Measurements from ENCODE around the gene TRIOBP.

The TRIOBP gene

DNA sequence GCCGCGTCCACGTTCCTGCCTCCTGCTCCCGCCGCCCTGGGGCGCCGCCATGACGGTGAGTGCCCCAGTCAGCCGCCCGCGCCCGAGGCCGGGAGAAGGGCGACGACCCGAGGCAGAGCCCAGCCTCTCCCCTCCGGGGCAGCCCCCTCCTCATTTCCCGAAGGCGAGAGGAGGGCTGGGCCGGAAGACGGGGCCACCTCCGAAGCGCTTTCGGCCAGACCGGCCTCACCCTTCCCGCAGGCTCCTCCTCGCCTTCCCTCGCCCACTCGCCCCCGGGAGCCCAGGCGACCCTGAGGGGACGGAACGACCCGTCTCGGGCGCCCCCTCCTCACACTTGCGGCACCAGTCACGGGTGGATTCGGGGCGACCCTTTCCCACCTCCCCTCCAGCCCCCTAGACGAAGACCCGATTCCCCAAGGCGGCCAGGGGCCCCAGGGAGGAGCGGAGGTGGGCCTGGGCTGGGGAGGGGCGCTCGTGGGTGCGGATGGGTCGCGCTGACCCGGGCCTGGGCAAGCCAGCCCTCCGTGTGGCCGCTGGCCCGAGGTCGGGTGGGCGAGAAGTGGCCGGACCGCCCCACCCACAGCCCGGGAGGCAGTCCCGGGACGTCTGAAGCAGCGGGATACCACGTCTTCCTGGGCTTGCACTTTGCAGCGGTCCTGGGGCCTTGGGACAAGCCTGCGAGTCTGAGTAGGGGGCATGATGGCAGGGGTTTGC lies 49.7 kb downstream of the TRIOBP start:
- Histone ChIP-seq H3K27ac (ENCODE audit: low read depth, low read length) (peak overlapping the region; percentile 96), H2AFZ (ENCODE audit: low read length, unreplicated experiment) (no peak overlapping the region), H3K79me2 (ENCODE audit: control insufficient read depth, insufficient read depth, low read length, unreplicated experiment) (peaks cover 55% of the 10 kb centered on the region), H3K27me3 (ENCODE audit: insufficient read depth, low read length) (no peaks in the 10 kb centered on the region), H3K4me1 (ENCODE audit: control insufficient read depth, insufficient read depth, low read length, unreplicated experiment) (peaks cover 71% of the 10 kb centered on the region), H3K36me3 (ENCODE audit: insufficient read depth, low read length) (no peaks in the 10 kb centered on the region), H3K4me3 (ENCODE audit: low read depth, low read length) (peak overlapping the region; percentile 98)

DNA sequence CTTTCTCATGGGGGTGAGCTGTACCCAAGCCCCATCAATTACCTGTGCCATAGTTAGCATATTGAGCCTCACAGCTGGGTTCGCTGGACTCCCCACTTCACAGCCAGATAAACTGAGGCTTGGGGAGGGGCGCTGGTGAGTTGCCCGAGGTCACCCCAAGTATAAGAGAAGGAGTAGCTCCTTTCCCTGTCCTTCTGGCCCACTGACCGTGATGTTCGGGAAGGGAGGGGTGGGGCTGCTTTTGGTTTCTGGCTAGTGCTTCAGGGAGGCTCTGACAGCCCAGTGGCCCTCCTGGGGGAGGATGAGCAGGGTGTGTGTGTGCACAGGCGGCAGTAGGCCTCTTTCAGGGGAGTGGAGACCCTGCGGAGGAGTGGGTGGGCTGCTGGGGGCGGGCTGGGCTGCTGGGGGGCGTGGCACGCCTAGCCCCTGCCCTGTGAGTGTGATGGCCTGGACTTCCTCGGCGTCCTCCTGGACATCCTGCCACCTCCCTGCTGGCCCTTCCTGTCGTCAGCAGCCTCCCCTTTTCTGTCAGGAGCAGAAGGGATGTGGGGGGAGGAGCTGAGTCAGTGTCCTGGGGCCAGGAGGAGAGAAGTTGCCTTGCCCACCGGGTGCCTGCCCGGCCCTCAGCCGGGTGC lies 50.3 kb downstream of the TRIOBP start:
- H3K4me3 ChIP-seq (ENCODE audit: low read depth, low read length) = peak overlapping the region; percentile 98
- no peaks in the 10 kb centered on the region for H3K36me3 ChIP-seq (ENCODE audit: insufficient read depth, low read length)
- H3K79me2 ChIP-seq (ENCODE audit: control insufficient read depth, insufficient read depth, low read length, unreplicated experiment) = peaks cover 56% of the 10 kb centered on the region
- H3K4me1 ChIP-seq (ENCODE audit: control insufficient read depth, insufficient read depth, low read length, unreplicated experiment) = peaks cover 72% of the 10 kb centered on the region
- H2AFZ ChIP-seq (ENCODE audit: low read length, unreplicated experiment) = no peak overlapping the region
- peak overlapping the region; percentile 96 for H3K27ac ChIP-seq (ENCODE audit: low read depth, low read length)
- H3K27me3 ChIP-seq (ENCODE audit: insufficient read depth, low read length) = no peaks in the 10 kb centered on the region

DNA sequence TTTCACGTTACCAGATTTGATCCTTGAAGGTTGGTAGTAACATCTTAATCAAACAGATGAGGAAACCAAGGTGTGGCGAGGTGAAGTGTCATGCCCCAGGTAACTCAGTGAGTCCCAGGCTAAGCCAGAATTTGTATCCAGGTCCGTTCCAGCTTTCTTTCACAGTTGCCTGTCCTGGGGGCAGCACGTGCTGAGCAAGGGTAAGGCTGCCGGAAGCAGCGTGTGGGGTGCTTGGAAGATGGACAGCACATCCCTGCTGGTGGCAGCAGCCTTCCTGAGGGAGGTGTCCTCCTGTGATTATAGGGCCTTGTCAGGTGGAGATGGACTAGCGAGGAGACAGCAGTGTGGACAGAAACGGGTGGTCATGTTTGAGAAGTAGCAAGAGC lies 50.9 kb downstream of the TRIOBP start:
- Histone ChIP-seq H3K79me2 (ENCODE audit: control insufficient read depth, insufficient read depth, low read length, unreplicated experiment) (peaks cover 56% of the 10 kb centered on the region), H3K27me3 (ENCODE audit: insufficient read depth, low read length) (no peaks in the 10 kb centered on the region), H3K27ac (ENCODE audit: low read depth, low read length) (peak overlapping the region; percentile 96), H3K36me3 (ENCODE audit: insufficient read depth, low read length) (no peaks in the 10 kb centered on the region), H3K4me3 (ENCODE audit: low read depth, low read length) (peak overlapping the region; percentile 98), H3K4me1 (ENCODE audit: control insufficient read depth, insufficient read depth, low read length, unreplicated experiment) (peaks cover 71% of the 10 kb centered on the region), H2AFZ (ENCODE audit: low read length, unreplicated experiment) (no peak overlapping the region)

DNA sequence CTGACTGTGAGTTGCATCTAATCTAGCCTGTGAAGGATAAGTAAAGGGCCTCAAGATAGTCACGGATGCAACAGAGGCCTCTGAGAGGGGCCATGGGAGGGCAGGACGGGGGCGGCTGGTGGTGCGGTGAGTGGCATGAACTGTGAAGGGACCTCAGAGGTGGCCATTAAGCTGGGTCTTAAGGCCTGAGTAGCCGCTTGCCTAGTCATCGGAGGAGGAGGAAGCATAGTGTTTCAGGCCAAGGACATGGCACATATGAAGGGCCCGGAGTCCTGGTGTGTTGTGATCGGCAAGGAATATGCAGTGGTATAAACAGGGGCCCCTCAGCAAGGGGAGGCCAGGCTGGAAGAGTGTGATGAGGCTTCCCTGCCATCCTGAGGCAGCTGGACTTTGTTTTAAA lies 51.8 kb downstream of the TRIOBP start:
- Histone ChIP-seq H3K4me3 (ENCODE audit: low read depth, low read length) (peak overlapping the region; percentile 98; the same call in 1 of the 2 replicates), H3K27ac (ENCODE audit: low read depth, low read length) (peak overlapping the region; percentile 96), H2AFZ (ENCODE audit: low read length, unreplicated experiment) (no peak overlapping the region), H3K4me1 (ENCODE audit: control insufficient read depth, insufficient read depth, low read length, unreplicated experiment) (peaks cover 71% of the 10 kb centered on the region), H3K36me3 (ENCODE audit: insufficient read depth, low read length) (no peaks in the 10 kb centered on the region), H3K79me2 (ENCODE audit: control insufficient read depth, insufficient read depth, low read length, unreplicated experiment) (peaks cover 56% of the 10 kb centered on the region), H3K27me3 (ENCODE audit: insufficient read depth, low read length) (no peaks in the 10 kb centered on the region)

DNA sequence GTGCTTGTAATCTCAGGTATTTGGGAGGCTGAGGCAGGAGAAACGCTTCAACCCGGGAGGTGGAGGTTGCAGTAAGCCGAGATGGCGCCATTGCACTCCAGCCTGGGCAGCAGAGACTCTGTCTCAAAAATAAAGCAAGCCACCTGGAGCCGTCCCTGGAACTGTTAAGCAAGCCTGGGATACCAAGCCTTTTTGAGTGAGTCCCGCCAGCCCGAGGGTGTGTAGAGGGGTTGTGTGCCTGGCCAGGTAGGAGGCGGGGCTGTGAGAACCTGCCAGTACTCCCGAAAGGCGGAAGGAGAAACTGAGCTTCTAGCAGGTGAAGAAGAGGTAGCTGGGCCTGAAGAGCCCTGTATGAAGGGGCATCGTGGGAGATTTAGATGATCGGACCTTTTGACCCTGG lies 52.4 kb downstream of the TRIOBP start:
- Histone ChIP-seq H3K27ac (ENCODE audit: low read depth, low read length) (peak overlapping the region; percentile 96), H3K79me2 (ENCODE audit: control insufficient read depth, insufficient read depth, low read length, unreplicated experiment) (peaks cover 56% of the 10 kb centered on the region), H3K4me1 (ENCODE audit: control insufficient read depth, insufficient read depth, low read length, unreplicated experiment) (peaks cover 70% of the 10 kb centered on the region), H3K4me3 (ENCODE audit: low read depth, low read length) (no peak overlapping the region), H3K36me3 (ENCODE audit: insufficient read depth, low read length) (no peaks in the 10 kb centered on the region), H3K27me3 (ENCODE audit: insufficient read depth, low read length) (no peaks in the 10 kb centered on the region), H2AFZ (ENCODE audit: low read length, unreplicated experiment) (no peak overlapping the region)

DNA sequence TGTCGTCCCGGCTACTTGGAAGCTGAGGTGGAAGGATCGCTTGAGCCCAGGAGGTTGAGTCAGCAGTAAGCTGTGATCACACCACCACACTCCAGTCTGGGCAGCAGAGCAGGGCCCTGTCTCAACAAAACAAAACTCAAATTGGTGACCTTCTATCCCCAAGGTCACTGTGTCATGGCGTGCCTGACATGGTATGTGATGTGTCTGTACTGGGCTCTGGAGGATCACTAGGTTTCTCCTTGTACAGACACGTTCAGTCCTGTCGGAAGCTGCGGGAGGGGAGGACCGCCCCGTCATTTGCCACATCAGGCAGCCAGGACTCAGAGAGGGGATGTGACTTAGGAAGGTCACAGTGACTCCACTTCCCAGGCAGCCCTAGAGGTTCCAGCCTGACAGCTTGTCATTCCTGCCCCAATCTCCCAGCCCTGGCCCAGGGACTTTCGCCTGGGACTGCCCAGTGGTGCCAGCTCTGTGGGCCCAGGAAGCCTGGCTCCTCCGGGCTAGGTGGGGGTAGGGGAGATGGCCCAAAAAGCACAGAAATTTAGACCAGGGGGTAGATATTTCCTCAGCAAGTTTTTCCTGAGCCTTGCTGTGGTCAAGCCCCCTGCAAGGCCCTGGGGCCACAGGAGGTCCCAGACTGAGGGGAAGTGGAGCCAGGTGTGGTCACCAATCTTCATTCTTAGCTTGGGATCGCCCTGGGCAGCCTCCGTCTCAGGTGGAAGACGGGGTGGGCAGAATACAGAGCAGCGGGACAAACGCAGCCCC lies 53.2 kb downstream of the TRIOBP start:
- Histone ChIP-seq H3K4me3 (ENCODE audit: low read depth, low read length) (0 out of 2 replicates have a peak overlapping the region, but pooled peaks have one; percentile 25), H3K79me2 (ENCODE audit: control insufficient read depth, insufficient read depth, low read length, unreplicated experiment) (peaks cover 55% of the 10 kb centered on the region), H3K27ac (ENCODE audit: low read depth, low read length) (peak overlapping the region; percentile 96)

DNA sequence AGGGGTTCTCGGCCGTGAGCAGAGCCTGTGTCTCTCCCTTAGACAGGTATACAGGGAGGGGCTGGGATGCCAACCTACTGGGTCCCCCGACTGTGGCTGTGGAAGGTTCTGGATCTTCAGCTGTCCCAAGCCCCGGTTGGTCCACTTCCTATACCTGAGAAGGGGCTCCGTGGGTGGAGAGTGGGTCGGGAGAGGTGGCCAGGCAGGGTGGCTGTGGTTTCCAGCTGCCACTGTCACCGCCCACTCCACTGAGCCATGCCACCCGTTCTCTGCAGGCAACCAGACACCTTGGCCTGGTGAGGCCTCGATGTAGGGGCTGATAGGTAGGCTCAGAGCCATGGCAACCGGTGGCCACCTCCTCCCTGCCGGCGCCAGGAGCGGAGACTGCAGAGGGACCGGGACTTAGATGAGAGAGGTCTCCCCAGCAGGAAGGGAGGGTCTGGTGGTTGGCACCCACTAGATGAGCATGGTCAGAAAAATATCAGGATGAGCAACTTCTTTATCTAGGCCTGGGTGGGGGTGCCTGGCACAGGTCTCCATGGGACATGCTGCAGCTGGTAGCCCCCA lies 53.8 kb downstream of the TRIOBP start:
- Histone ChIP-seq H3K36me3 (ENCODE audit: insufficient read depth, low read length) (no peaks in the 10 kb centered on the region), H3K27me3 (ENCODE audit: insufficient read depth, low read length) (no peaks in the 10 kb centered on the region), H3K27ac (ENCODE audit: low read depth, low read length) (peak overlapping the region; percentile 96), H3K4me3 (ENCODE audit: low read depth, low read length) (no peak overlapping the region), H3K79me2 (ENCODE audit: control insufficient read depth, insufficient read depth, low read length, unreplicated experiment) (peaks cover 52% of the 10 kb centered on the region), H3K4me1 (ENCODE audit: control insufficient read depth, insufficient read depth, low read length, unreplicated experiment) (peaks cover 66% of the 10 kb centered on the region), H2AFZ (ENCODE audit: low read length, unreplicated experiment) (no peak overlapping the region)

More for the DNA sequence above, 53.2 kb downstream of the TRIOBP start:
- Histone ChIP-seq H2AFZ (ENCODE audit: low read length, unreplicated experiment) (no peak overlapping the region), H3K36me3 (ENCODE audit: insufficient read depth, low read length) (no peaks in the 10 kb centered on the region), H3K27me3 (ENCODE audit: insufficient read depth, low read length) (no peaks in the 10 kb centered on the region), H3K4me1 (ENCODE audit: control insufficient read depth, insufficient read depth, low read length, unreplicated experiment) (peaks cover 71% of the 10 kb centered on the region)

DNA sequence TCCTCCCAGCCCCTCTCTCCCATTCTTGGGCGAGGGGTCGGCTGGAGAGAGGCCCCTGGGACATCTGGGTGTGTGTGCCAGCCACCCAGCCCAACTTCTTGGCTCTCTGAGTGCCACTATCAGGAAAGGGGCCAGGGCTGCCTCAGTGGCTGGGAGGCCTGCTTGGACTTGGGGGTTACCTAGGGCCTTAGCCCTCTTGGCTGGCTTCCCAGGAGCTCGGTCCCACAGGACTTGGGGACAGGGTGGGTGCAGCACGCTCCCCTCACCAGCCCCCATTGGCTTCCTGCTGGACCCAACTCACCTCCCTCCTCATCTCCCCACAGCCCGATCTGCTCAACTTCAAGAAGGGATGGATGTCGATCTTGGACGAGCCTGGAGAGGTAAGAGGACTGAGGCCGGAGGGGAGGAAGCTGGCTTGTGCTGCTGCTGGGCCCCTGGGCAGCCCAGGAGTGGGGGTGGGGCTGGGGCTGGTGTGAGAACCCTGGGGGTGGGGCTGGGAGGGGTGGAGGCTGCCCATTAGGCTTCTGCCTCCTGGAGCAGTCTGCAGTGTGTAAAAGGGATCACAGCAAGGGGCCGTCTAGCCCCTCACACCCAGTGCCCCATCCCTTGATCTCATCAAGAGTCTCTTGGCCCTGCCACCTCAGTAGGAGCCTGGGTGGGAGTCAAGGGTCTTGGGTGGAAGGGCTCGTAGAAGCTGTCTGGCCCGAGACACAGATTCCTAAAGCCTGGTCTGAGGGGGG lies 54.8 kb downstream of the TRIOBP start:
- Histone ChIP-seq H3K27ac (ENCODE audit: low read depth, low read length) (peak overlapping the region; percentile 96), H3K79me2 (ENCODE audit: control insufficient read depth, insufficient read depth, low read length, unreplicated experiment) (peaks cover 49% of the 10 kb centered on the region), H3K4me1 (ENCODE audit: control insufficient read depth, insufficient read depth, low read length, unreplicated experiment) (peaks cover 66% of the 10 kb centered on the region)

DNA sequence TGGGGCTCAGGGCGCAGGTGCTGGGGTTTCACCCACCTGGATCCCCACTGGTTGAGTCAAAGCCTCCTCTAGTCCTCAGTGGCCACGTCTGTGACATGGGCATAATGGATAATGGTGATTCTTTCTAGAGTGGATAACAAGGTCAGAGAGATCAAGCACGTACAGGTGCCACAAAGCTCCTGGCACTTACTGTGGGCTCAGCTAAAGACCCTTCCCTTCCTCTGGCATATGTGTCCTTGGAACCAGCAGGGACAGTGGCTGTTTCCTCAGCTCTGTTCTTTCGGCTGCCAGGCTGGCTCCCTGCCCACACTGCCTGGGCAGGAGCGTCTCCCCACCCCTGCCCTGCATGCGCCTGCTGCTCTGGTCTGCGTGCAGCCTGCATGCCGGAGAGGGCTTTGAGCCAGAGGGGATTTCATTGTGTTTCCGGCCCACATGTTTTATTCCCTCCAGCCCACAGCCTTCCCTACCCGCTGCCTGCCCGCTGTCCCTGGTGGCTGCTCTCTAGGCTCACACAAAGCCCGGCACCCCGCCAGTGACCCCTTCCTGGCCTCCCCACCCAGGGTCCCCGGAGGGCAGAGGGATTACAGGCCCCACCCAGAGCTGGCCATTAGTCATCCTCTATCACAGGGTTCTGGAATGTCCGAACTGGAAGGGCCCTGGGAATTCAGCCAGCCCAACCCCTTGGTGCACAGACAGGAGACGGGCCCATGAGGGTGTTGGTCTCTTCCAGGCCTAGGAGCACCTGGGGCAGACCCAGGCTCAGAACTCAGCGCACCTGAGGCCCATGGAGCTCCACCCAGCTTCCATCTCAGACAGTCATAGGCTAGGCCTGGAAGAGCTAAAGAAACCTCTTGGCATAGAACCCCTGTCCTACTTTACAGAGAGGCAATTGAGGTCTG lies 55.6 kb downstream of the TRIOBP start:
- Histone ChIP-seq H3K79me2 (ENCODE audit: control insufficient read depth, insufficient read depth, low read length, unreplicated experiment) (peaks cover 41% of the 10 kb centered on the region), H2AFZ (ENCODE audit: low read length, unreplicated experiment) (no peak overlapping the region), H3K36me3 (ENCODE audit: insufficient read depth, low read length) (no peaks in the 10 kb centered on the region), H3K27ac (ENCODE audit: low read depth, low read length) (peak overlapping the region; percentile 96), H3K4me1 (ENCODE audit: control insufficient read depth, insufficient read depth, low read length, unreplicated experiment) (peaks cover 66% of the 10 kb centered on the region), H3K27me3 (ENCODE audit: insufficient read depth, low read length) (no peaks in the 10 kb centered on the region), H3K4me3 (ENCODE audit: low read depth, low read length) (no peak overlapping the region)

More for the DNA sequence above, 54.8 kb downstream of the TRIOBP start:
- no peak overlapping the region for H3K4me3 ChIP-seq (ENCODE audit: low read depth, low read length)
- no peak overlapping the region for H2AFZ ChIP-seq (ENCODE audit: low read length, unreplicated experiment)
- H3K27me3 ChIP-seq (ENCODE audit: insufficient read depth, low read length) = no peaks in the 10 kb centered on the region
- no peaks in the 10 kb centered on the region for H3K36me3 ChIP-seq (ENCODE audit: insufficient read depth, low read length)

Data from ACC112 (cell line).